HepG2 (cell line): ENCODE results near the gene SPI1.

Source experiments
- CHD4 ChIP-seq: fragments of 200-600 bp; sonication (generic); IDR thresholded peaks from 2 replicates; pipeline ENCODE4 v1.7.0; 2017; ENCODE audit warnings: mild to moderate bottlenecking, low read length, borderline replicate concordance
- CTCF ChIP-seq: sonication (generic); formaldehyde crosslinking; IDR thresholded peaks from 2 replicates; pipeline ENCODE4 v1.5.0; 2020; ENCODE audit warnings: mild to moderate bottlenecking, missing genetic modification reagents, moderate library complexity
- E2F2 ChIP-seq: sonication (generic); formaldehyde crosslinking; IDR thresholded peaks from 2 replicates; pipeline ENCODE4 v1.4.0; 2020; ENCODE audit warnings: missing genetic modification reagents, borderline replicate concordance
- POLR2AphosphoS5 ChIP-seq: IDR thresholded peaks from 2 replicates; pipeline ENCODE4 v1.6.1; 2012; ENCODE audit warnings: low read depth, low read length
- SETDB1 ChIP-seq: sonication (generic); formaldehyde crosslinking; IDR thresholded peaks from 2 replicates; pipeline ENCODE4 v1.5.1; 2020; ENCODE audit warnings: missing genetic modification reagents, mild to moderate bottlenecking, borderline replicate concordance
- ZNF484 ChIP-seq: sonication (generic); formaldehyde crosslinking; IDR thresholded peaks from 2 replicates; pipeline ENCODE4 v1.5.1; 2020; ENCODE audit warnings: mild to moderate bottlenecking, low read depth, missing genetic modification reagents, borderline replicate concordance

GRCh38 chr11:47335733-47336132 lies 42.6 kb downstream of the SPI1 start:
- TF ChIP-seq E2F2 (CRISPR knock-in tag) (no peak), CTCF (CRISPR knock-in tag) (no peak), CHD4 (no peak), SETDB1 (CRISPR knock-in tag) (no peak), POLR2AphosphoS5 (no peak), ZNF484 (CRISPR knock-in tag) (no peak)
